Activated T-helper 9 cell treated with anti-CD3 and anti-CD28 coated beads, Interleukin-2, amount 50 U/mL, for 16 hours (primary cell): ENCODE data around the gene CFAP46.

ENCODE experiments used
- DNase-seq: peaks from one replicate; pipeline ENCODE4 v3.0.0-alpha.2; 2020; ENCODE audit warnings: low read depth

CFAP46 gene

DNA sequence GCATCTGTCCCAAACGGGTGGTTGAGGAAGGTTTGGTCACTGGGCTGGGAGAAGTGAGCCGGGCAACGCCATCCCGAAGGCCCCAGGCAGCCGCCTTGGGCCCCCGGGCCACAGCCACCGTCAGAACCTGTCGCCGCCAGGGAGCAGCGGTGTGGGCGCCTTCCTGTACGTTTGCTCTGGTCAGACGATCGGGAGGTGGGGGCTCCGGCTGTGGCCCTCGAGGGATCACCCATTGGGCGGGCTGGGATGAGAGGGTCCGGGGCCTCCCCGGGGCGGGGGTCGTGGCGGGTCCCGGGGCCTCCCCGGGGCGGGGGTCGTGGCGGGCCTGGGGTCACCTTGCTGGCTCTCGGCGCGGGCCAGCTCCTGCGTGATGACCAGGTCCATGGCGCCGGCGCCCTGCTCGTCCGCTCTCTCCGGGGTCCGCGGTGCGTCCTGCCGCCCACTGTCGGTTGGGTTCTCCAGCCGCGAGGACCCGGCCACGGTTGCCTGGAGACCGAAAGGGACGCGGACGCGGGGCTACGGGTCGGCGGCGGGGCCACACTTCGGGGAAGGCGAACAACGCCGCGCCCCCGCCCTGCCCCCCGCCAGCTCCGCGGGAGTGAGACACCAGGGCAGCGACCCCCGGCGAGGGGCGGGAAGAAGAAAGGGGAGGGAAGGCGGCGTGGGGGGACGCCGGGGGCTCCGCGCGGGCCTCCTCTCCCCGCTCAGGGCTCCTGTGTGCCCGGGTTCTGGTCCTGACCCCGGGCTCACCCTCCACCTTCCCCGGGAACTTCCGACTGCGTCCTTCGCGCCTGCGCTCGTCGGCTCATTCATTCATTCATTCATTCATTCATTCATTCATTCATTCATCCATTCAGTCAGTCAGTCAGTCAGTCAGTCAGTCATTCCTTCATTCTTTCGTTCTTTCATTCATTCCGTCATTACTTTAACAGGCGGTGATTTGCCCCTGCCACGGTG, at the start of gene CFAP46:
Gene CFAP46 (minus strand): TSS at position 470 of the 957 bp plus-strand sequence. CDS start 86 bp downstream, at position 384.
- no peak for DNase-seq

DNA sequence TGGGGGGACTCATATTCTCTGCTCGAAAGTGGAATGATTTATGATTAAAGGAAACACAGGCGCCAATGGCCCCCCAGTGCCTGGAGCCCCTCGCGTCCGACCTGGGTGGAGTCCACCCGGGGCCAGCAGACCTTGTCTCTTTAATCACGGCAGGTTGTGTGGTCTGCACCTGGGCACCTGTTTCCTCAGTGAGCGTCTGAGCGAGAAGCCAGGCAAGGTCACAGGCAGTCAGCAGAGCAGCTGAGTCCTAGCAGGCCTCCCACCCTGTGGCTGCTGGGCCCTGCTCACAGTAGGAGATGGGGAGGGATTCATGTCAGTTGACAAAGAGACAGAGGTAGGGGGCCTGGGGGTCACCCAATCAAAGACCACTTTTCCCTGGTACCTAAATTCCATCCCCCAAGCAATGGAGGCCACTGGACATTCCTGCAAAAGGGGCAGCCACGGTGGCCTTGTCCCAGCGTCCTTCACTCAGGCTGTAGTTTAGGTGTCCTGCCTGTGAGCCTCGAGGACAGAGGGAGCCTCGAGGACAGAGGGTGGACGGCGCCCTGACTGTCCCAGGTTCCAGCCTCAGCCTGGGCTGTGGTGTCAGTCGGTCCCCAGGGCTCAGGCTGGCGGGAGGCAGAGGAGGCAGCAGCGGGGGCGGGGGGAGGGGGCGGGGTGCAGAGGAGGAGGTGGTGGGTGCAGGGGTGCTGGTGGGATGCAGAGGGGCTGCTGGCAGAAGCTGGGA, 49.5 kb upstream of the CFAP46 start:
- no peak for DNase-seq

GRCh38 chr10:132990684-132991545, 48.5 kb upstream of the CFAP46 start:
- no peak for DNase-seq

GRCh38 chr10:132989476-132990415, 47.4 kb upstream of the CFAP46 start:
- no peak for DNase-seq

DNA sequence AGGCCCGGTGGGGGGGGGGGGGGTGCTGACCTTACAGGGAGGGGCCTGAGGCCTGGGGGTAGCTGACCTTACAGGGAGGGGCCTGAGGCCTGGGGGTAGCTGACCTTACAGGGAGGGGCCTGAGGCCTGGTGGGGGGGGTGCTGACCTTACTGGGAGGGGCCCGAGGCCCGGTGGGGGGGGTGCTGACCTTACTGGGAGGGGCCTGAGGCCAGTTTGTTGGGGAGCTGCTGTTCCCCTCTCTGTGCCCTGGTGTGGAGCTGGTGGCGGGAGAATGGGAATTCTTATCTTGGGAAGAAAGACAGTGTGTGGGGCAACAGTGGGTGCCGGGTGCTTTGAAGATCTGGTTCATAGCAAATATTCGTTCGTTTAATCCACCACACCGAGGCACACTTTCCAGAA, 46.6 kb upstream of the CFAP46 start:
- DNase-seq, result no peak

GRCh38 chr10:132987671-132988571, 45.6 kb upstream of the CFAP46 start:
- DNase-seq, result no peak

DNA sequence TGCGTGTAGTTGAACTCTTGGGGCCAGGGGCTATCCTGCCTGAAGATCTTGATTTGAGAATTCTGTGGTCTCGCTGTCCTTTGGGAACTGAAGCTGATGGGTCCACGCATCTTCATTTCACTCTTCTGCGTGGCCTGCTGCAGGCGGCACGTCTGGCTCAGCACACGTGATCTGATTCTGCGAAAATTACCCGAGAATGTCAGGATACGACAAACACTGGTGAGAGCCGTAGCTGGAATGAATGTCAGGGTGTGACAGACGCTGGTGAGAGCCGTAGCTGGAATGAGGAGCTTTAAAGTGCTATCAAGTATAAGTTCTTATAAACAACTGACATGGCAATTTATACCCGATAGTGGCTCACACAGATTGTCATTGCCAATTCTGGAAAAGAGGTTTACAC, 44.6 kb upstream of the CFAP46 start:
- DNase-seq, result no peak

DNA sequence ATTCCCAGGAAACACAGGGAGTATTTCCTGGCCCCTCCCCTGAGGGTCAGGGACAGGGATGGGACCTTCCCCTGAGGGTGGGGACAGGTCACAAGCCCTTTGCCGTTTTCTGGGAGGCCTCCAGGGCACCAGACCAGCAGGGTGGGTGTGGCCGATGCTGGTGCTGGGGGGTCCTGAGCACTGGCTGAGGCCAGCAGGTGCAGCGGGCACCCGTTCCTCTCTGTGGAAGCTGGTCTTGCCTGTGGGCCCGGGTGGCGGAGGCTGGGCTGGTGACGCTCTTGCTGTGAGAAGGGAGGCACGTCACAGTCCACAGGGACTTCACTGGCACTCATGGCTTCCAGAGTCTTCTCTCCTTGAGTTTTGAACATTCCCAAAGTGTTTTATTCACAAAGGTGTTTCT, 44.2 kb upstream of the CFAP46 start:
- DNase-seq, result no peak

DNA sequence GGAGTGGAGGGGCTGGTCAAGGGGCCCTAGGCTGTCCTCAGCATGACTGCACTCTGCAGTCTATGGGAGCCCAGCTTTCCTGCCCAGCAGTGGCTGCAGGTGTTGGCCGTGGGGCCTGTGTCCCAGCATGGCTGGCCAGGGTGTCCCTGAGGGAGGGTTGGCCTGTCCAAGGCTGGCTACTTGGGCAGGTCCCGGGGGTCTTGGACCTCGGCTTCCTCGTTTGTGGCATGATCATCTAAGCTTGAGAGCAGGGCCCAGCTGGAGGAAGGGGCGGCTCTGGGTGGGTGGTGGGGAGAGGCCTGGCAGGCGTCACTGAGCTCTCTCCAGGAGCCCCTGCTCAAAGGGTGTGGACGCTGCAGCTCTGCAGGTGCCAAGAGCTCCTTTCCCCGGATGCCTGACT, 43.7 kb upstream of the CFAP46 start:
- no peak for DNase-seq

DNA sequence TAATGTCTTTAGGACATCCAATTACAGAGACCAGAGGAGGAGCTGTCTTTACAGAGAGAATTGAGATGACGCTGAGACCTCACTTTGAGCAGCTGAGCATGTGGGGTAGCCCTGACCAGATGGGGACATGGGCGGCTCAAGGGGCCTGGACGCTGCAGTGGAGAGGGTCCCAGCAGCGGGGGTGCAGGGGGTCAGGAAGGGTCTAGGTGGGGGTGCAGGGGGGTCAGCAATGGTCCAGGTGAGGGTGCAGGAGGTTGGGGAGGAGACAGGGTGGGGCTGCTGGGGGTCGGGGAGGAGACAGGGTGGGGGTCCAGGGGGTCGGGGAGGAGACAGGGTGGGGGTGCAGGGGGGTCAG, 43.2 kb upstream of the CFAP46 start:
- no peak for DNase-seq

DNA sequence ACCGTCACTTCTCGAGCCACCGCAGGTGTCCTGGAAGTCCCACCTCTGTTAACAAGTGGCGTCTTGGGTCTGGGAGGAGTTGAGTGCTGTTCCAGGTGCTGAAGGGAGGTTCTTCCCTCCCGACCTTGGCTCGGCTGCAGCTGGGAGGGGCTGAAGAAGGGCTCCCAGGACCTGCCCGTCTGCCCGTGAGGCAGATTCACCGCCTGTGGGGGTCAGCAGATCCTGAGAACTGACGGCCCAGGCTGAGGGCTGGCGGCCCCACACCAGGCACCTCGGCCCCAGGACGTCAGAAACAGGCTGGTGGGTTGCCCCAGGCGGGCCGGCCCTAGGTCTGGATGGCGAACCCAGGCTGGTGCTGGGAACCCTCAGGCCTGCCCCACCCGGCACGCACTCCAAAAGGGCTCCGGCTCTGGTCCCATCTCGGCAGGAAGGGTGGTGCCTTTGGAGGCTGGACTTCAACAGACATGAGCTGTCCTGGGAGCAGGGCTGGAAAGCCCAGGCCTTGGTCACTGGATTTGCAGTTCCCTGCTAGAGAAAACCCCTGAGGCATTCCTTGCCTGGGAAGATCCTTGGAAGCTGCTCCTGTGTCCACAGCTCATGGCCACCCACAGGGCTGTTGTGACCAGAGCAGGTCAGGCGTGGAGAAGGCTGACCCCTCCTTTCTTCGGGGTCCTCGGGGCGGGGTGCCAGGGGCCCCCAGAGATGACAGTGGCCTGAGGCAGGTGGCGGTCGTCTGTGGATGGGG, 42.6 kb upstream of the CFAP46 start:
- DNase-seq, result no peak

- DNase-seq, result no peak
These were observed 41.6 kb upstream of the CFAP46 start for GRCh38 chr10:132984008-132984295.

DNA sequence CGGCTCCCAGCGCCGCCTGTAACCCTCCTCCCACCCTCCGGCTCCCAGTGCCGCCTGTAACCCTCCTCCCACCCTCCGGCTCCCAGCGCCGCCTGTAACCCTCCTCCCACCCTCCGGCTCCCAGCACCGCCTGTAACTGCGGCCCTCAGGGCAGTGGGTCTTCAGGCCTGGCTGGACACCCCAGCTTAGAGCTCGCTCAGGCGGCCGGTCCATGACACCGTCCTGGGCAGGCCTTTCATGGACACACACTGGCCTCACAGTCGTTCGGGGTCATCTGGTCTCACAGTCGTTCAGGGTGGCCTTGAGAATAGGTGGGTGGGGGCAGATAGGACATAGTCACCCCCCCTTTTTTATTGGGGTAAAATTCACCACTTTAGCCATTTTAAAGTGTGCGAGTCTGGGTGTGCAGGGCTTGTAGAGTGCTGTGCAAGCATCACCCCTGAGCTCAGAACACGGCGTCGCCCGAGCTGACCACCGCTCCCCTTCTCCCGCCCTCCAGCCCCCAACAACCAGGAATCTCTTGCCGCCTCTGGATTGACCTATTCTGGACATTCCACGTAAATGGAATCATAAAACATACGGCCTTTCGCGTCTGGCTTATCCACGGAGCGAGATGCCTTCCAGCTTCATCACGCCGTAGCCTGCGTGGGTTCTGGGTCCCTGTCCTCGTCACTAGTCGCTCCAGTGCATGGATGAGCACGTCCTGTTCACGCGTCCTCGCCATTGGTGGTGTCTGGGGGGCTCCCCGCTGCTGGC, 41.1 kb upstream of the CFAP46 start:
- DNase-seq, result no peak

DNA sequence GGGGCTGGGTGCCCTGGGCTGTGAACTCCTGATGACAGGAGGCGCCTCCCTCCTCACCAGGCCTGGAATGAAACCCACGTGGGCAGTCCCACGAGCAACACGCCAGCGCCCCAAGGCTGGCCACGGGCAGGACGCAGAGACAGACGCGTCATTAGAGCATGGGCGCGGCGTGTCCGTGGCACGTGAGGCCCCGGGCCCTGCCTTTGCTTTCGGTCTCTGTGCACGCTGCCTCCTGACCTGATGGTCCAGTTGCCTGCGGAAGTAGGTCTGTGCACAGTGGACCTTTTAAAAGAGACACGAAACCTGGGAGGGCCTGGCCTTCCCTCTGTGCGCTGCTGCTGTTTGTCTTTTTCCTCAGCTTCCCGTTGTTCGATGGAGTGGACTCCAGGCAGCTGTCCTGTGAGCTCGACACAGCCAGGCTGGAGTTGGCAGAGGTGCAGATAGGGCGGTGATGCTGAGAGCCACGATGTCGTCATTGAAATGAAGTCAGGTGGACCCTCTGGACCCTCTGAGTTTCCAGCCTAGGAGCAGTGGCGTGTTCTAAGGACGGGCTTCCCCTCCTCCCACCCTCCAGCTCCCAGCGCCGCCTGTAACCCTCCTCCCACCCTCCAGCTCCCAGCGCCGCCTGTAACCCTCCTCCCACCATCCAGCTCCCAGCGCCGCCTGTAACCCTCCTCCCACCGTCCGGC, 40.1 kb upstream of the CFAP46 start:
- no peak for DNase-seq

DNA sequence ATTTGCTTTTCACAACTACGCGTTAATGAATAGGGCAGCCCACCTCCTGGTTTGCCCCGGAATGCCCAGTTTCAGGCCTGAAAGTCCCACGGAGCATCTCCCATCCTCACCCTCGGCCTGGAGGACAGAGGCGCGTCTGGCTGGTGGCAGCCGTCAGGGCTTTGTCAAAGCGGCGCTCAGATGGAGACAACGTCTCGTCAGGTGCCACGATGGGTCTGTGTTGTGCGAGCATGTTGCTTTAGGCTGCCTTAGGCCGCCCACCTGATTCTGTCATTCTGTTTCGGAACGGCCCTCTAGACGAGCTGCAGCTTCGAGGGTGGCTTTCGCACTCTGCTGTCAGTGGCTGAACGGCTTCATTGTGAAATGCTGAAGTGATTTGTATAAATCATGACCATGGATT, 39.4 kb upstream of the CFAP46 start:
- DNase-seq, result no peak

- DNase-seq, result no peak
These were observed 38.8 kb upstream of the CFAP46 start for GRCh38 chr10:132981173-132981555.

GRCh38 chr10:132980426-132981172, 38.2 kb upstream of the CFAP46 start:
- no peak for DNase-seq
